ENCODE data around the gene AMBRA1.
A peak's percentile ranks its signal among the peaks of the same experiment; 100 is the strongest.

Gene AMBRA1

GRCh38 chr11:46504817-46505613, 88.8 kb downstream of the AMBRA1 start:
- no peak for DNase-seq

- no peak for DNase-seq
These were observed 94.0 kb downstream of the AMBRA1 start for GRCh38 chr11:46499821-46500220.

GRCh38 chr11:46498968-46499367, 94.9 kb downstream of the AMBRA1 start:
- DNase-seq = no peak

GRCh38 chr11:46498179-46498578, 95.6 kb downstream of the AMBRA1 start:
- DNase-seq = no peak

GRCh38 chr11:46497498-46497897, 96.3 kb downstream of the AMBRA1 start:
- no peak for DNase-seq

- DNase-seq = no peak
These were observed 100.0 kb downstream of the AMBRA1 start for GRCh38 chr11:46493791-46494190.

GRCh38 chr11:46492532-46492931, 101.3 kb downstream of the AMBRA1 start:
- no peak for DNase-seq

GRCh38 chr11:46491661-46492330, 102.0 kb downstream of the AMBRA1 start:
- DNase-seq = no peak

- no peak for DNase-seq
These were observed 103.2 kb downstream of the AMBRA1 start for GRCh38 chr11:46490666-46491065.

- peak; percentile 14 for DNase-seq
These were observed 103.9 kb downstream of the AMBRA1 start for GRCh38 chr11:46489656-46490560.

- DNase-seq = no peak
These were observed 107.9 kb downstream of the AMBRA1 start for GRCh38 chr11:46485856-46486443.

GRCh38 chr11:46484101-46484500, 109.7 kb downstream of the AMBRA1 start:
- DNase-seq = no peak

GRCh38 chr11:46480909-46481308, 112.9 kb downstream of the AMBRA1 start:
- DNase-seq = no peak

- no peak for DNase-seq
These were observed 113.6 kb downstream of the AMBRA1 start for GRCh38 chr11:46480166-46480726.

- no peak for DNase-seq
These were observed 114.2 kb downstream of the AMBRA1 start for GRCh38 chr11:46479601-46480000.

- DNase-seq = no peak
These were observed 115.6 kb downstream of the AMBRA1 start for GRCh38 chr11:46478196-46478595.

- no peak for DNase-seq
These were observed 116.7 kb downstream of the AMBRA1 start for GRCh38 chr11:46477136-46477535.

GRCh38 chr11:46475926-46476545, 117.8 kb downstream of the AMBRA1 start:
- DNase-seq = no peak

GRCh38 chr11:46475051-46475925, 118.5 kb downstream of the AMBRA1 start:
- no peak for DNase-seq

GRCh38 chr11:46472662-46472994, 121.2 kb downstream of the AMBRA1 start:
- DNase-seq = no peak

GRCh38 chr11:46471943-46472661, 121.7 kb downstream of the AMBRA1 start:
- DNase-seq = no peak
